Activated CD8-positive, alpha-beta T cell treated with anti-CD3 and anti-CD28 coated beads, Interleukin-2, amount 10 ng/mL, durations not matched to agents 7 days and 5 days (primary cell): ENCODE measurements around the gene OR52L1. TPM values are rescaled to one million over a fixed set of nuclear protein-coding genes. Genes with fewer than 3 reads are reported as not detected.
"Not testable (repeated sequence)": the region's sequence is repeated elsewhere in the genome, so short reads cannot be mapped to it uniquely, and the experiment has no call there.

Experiments used
- ATAC-seq: fragments of 150-1000 bp; cut with Tn5 transposase; one replicate; pipeline ENCODE4 v1.10.0; 2021; ENCODE audit warnings: moderate library complexity
- CTCF ChIA-PET: fragments of 350-600 bp; sonication (Branson Sonifier 250); formaldehyde crosslinking; loops from one replicate; lab custom pipeline; 2021; ENCODE audit warnings: antibody characterized with exemption; lab: Charles Lee
- POLR2A ChIA-PET: fragments of 350-600 bp; sonication (Branson Sonifier 250); formaldehyde crosslinking; loops from one replicate; lab custom pipeline; 2021; ENCODE audit warnings: antibody characterized with exemption; lab: Charles Lee
- DNase-seq: peaks from one replicate; pipeline ENCODE4 v3.0.0-alpha.2; 2020
- H3K27ac Mint-ChIP-seq: one replicate; pipeline ENCODE4 v1.8.0; 2021; ENCODE audit warnings: mild to moderate bottlenecking, mixed read lengths
- H3K27me3 Mint-ChIP-seq: one replicate; pipeline ENCODE4 v1.8.0; 2021; ENCODE audit warnings: low read depth, mixed read lengths
- H3K36me3 Mint-ChIP-seq: one replicate; pipeline ENCODE4 v1.8.0; 2021; ENCODE audit warnings: low read depth, mixed read lengths
- H3K4me1 Mint-ChIP-seq: one replicate; pipeline ENCODE4 v1.8.0; 2021; ENCODE audit warnings: low read depth, mixed read lengths
- H3K4me3 Mint-ChIP-seq: one replicate; pipeline ENCODE4 v1.8.0; 2021; ENCODE audit warnings: mild to moderate bottlenecking, mixed read lengths
- H3K9me3 Mint-ChIP-seq: one replicate; pipeline ENCODE4 v1.8.0; 2022; ENCODE audit warnings: mixed read lengths; ENCODE audit not compliant: insufficient read depth
- total RNA-seq, 2 experiments: library from RNA; stranded (reverse); gene quantifications; one replicate each; pipeline ENCODE4 v1.2.3, GENCODE V29; 2021

Gene OR52L1
- total RNA-seq, 2 experiments from 2014 or later: not detected

- DNase-seq (no peak), ATAC-seq (no peak)
- Mint-ChIP-seq H3K4me1 (no peaks in the 10 kb centered on the region), H3K27me3 (peaks cover 3% of the 10 kb centered on the region), H3K9me3 (no peaks in the 10 kb centered on the region), H3K27ac (no peak overlapping the region), H3K36me3 (no peaks in the 10 kb centered on the region), H3K4me3 (no peak overlapping the region)
- ChIA-PET POLR2A (no interaction called here), CTCF (interaction anchor here (0.6 to 1.0 kb wide), 3 partner anchors 324 to 370 kb away, joined by 3 to 5 read pairs (median 4); no protein-coding TSS in a partner anchor)
These were observed 5.9 kb upstream of the OR52L1 start for GRCh38 chr11:5992604-5993251.

- Mint-ChIP-seq H3K4me3 (no peak overlapping the region), H3K36me3 (no peaks in the 10 kb centered on the region), H3K4me1 (no peaks in the 10 kb centered on the region), H3K27ac (no peak overlapping the region), H3K9me3 (no peaks in the 10 kb centered on the region), H3K27me3 (peaks cover 5% of the 10 kb centered on the region)
- CTCF ChIA-PET: interaction anchor here (0.9 to 1.0 kb wide), 2 partner anchors 359 to 371 kb away, joined by 4 to 5 read pairs; no protein-coding TSS in a partner anchor
- POLR2A ChIA-PET: no interaction called here
- ATAC-seq (no peak), DNase-seq (no peak)
These were observed 5.4 kb upstream of the OR52L1 start for GRCh38 chr11:5992150-5992549.

- H3K36me3 Mint-ChIP-seq: no peaks in the 10 kb centered on the region
- H3K4me3 Mint-ChIP-seq: no peak overlapping the region
- peaks cover 5% of the 10 kb centered on the region for H3K27me3 Mint-ChIP-seq
- no peak for ATAC-seq
- DNase-seq: no peak
- H3K4me1 Mint-ChIP-seq: no peaks in the 10 kb centered on the region
- CTCF ChIA-PET: interaction anchor here (0.9 kb wide), 1 partner anchor 374 kb away, joined by 4 read pairs; no protein-coding TSS in a partner anchor
- no peak overlapping the region for H3K27ac Mint-ChIP-seq
- no peaks in the 10 kb centered on the region for H3K9me3 Mint-ChIP-seq
- POLR2A ChIA-PET: no interaction called here
These were observed 2.4 kb upstream of the OR52L1 start for GRCh38 chr11:5989203-5989602.

GRCh38 chr11:5983443-5983842 lies 3.3 kb downstream of the OR52L1 start:
- H3K27ac Mint-ChIP-seq: no peak overlapping the region
- ATAC-seq (no peak), DNase-seq (no peak)
- ChIA-PET CTCF (no interaction called here), POLR2A (no interaction called here)
- H3K9me3 Mint-ChIP-seq: no peaks in the 10 kb centered on the region
- H3K36me3 Mint-ChIP-seq: no peaks in the 10 kb centered on the region
- H3K4me3 Mint-ChIP-seq: no peak overlapping the region
- no peaks in the 10 kb centered on the region for H3K4me1 Mint-ChIP-seq
- H3K27me3 Mint-ChIP-seq: peaks cover 8% of the 10 kb centered on the region

GRCh38 chr11:5973530-5973929 lies 13.3 kb downstream of the OR52L1 start:
- DNase-seq: no peak
- ChIA-PET POLR2A (no interaction called here), CTCF (no interaction called here)
- H3K9me3 Mint-ChIP-seq: no peaks in the 10 kb centered on the region
- no peak for ATAC-seq
- H3K36me3 Mint-ChIP-seq: no peaks in the 10 kb centered on the region
- H3K27me3 Mint-ChIP-seq: peaks cover 3% of the 10 kb centered on the region
- no peak overlapping the region for H3K27ac Mint-ChIP-seq
- no peaks in the 10 kb centered on the region for H3K4me1 Mint-ChIP-seq
- no peak overlapping the region for H3K4me3 Mint-ChIP-seq

GRCh38 chr11:5968394-5968793 lies 18.4 kb downstream of the OR52L1 start, which contains the start of gene OR56A5:
Gene OR56A5 (minus strand): TSS chr11:5968494. CDS start chr11:5968494, 0 bp downstream.
- Mint-ChIP-seq H3K27me3 (peaks cover 3% of the 10 kb centered on the region), H3K36me3 (no peaks in the 10 kb centered on the region), H3K4me1 (no peaks in the 10 kb centered on the region), H3K9me3 (no peaks in the 10 kb centered on the region), H3K27ac (no peak within 1 kb of the TSS), H3K4me3 (no peak within 1 kb of the TSS)
- ATAC-seq (no peak), DNase-seq (no peak)
- CTCF ChIA-PET: no interaction called here
- POLR2A ChIA-PET: no interaction called here

- no peaks in the 10 kb centered on the region for H3K4me1 Mint-ChIP-seq
- ChIA-PET POLR2A (no interaction called here), CTCF (no interaction called here)
- H3K27me3 Mint-ChIP-seq: peaks cover 3% of the 10 kb centered on the region
- no peak overlapping the region for H3K27ac Mint-ChIP-seq
- ATAC-seq (no peak), DNase-seq (no peak)
- peaks cover 4% of the 10 kb centered on the region for H3K9me3 Mint-ChIP-seq
- no peak overlapping the region for H3K4me3 Mint-ChIP-seq
- no peaks in the 10 kb centered on the region for H3K36me3 Mint-ChIP-seq
These were observed 19.1 kb downstream of the OR52L1 start for GRCh38 chr11:5967708-5968107.

- Mint-ChIP-seq H3K9me3 (peaks cover 7% of the 10 kb centered on the region), H3K4me1 (no peaks in the 10 kb centered on the region), H3K36me3 (no peaks in the 10 kb centered on the region), H3K27me3 (peaks cover 3% of the 10 kb centered on the region), H3K4me3 (no peak overlapping the region), H3K27ac (no peak overlapping the region)
- CTCF ChIA-PET: no interaction called here
- DNase-seq: no peak
- no peak for ATAC-seq
- POLR2A ChIA-PET: no interaction called here
These were observed 19.8 kb downstream of the OR52L1 start for GRCh38 chr11:5966958-5967357.

- H3K9me3 Mint-ChIP-seq, H3K4me1 Mint-ChIP-seq, H3K27ac Mint-ChIP-seq, DNase-seq, POLR2A ChIA-PET, H3K27me3 Mint-ChIP-seq, H3K36me3 Mint-ChIP-seq, ATAC-seq, CTCF ChIA-PET, H3K4me3 Mint-ChIP-seq: not testable (repeated sequence)
These were observed 26.0 kb downstream of the OR52L1 start for GRCh38 chr11:5960704-5961320.

GRCh38 chr11:5955586-5955985 lies 31.2 kb downstream of the OR52L1 start:
- no peaks in the 10 kb centered on the region for H3K9me3 Mint-ChIP-seq
- ATAC-seq (no peak), DNase-seq (no peak)
- ChIA-PET CTCF (no interaction called here), POLR2A (no interaction called here)
- no peaks in the 10 kb centered on the region for H3K36me3 Mint-ChIP-seq
- no peak overlapping the region for H3K4me3 Mint-ChIP-seq
- no peak overlapping the region for H3K27ac Mint-ChIP-seq
- peaks cover 8% of the 10 kb centered on the region for H3K27me3 Mint-ChIP-seq
- no peaks in the 10 kb centered on the region for H3K4me1 Mint-ChIP-seq

- no peaks in the 10 kb centered on the region for H3K9me3 Mint-ChIP-seq
- DNase-seq: no peak
- H3K27me3 Mint-ChIP-seq: peaks cover 4% of the 10 kb centered on the region
- H3K36me3 Mint-ChIP-seq: no peaks in the 10 kb centered on the region
- CTCF ChIA-PET: no interaction called here
- no peaks in the 10 kb centered on the region for H3K4me1 Mint-ChIP-seq
- ATAC-seq: no peak
- POLR2A ChIA-PET: no interaction called here
- H3K4me3 Mint-ChIP-seq: no peak within 1 kb of the TSS
- H3K27ac Mint-ChIP-seq: no peak within 1 kb of the TSS
These were observed 44.8 kb downstream of the OR52L1 start, which contains the start of gene OR56A3 for GRCh38 chr11:5941951-5942350. Gene OR56A3 (plus strand): TSS chr11:5942251. CDS start chr11:5947347, 5,096 bp downstream.

GRCh38 chr11:5940748-5941147 lies 46.0 kb downstream of the OR52L1 start:
- H3K27ac Mint-ChIP-seq: no peak overlapping the region
- H3K9me3 Mint-ChIP-seq: no peaks in the 10 kb centered on the region
- ChIA-PET CTCF (no interaction called here), POLR2A (no interaction called here)
- DNase-seq (no peak), ATAC-seq (no peak)
- no peaks in the 10 kb centered on the region for H3K36me3 Mint-ChIP-seq
- peaks cover 4% of the 10 kb centered on the region for H3K27me3 Mint-ChIP-seq
- H3K4me1 Mint-ChIP-seq: no peaks in the 10 kb centered on the region
- no peak overlapping the region for H3K4me3 Mint-ChIP-seq
